Right ventricle myocardium superior (tissue), 1 donor: Measurements from ENCODE around the gene DDX28. TPM values are rescaled to one million over a fixed set of nuclear protein-coding genes. Genes with fewer than 3 reads are reported as not detected.
"Not testable (repeated sequence)": the region's sequence is repeated elsewhere in the genome, so short reads cannot be mapped to it uniquely, and the experiment has no call there.

ENCODE experiments used
- ATAC-seq: fragments of 200-7000 bp; cut with Tn5 transposase; one replicate; pipeline ENCODE4 v1.9.1; 2020; ENCODE audit warnings: mild to moderate bottlenecking; ENCODE audit not compliant: poor library complexity
- DNase-seq: peaks from one replicate; pipeline ENCODE4 v3.0.0-alpha.2; 2020
- intact Hi-C: fragments of 100-400 bp; cut with DNase I; formaldehyde crosslinking; loops from one replicate; pipeline ENCODE4 v1.11.2; 2022
- total RNA-seq: library from RNA; stranded (reverse); fragmentation: NEBNext Ultra II Directional; extraction: Animal tissue kit (Norgen Biotek cat#: 25700); gene quantifications from one replicate; pipeline ENCODE4 v1.2.1, GENCODE V29; 2021
- donor health status: DM: no; HTN: yes; CAD: no; lungs with severe emphysema.

The DDX28 gene
- total RNA-seq, 1 donor from 2014 or later: 7.2 TPM

DNA sequence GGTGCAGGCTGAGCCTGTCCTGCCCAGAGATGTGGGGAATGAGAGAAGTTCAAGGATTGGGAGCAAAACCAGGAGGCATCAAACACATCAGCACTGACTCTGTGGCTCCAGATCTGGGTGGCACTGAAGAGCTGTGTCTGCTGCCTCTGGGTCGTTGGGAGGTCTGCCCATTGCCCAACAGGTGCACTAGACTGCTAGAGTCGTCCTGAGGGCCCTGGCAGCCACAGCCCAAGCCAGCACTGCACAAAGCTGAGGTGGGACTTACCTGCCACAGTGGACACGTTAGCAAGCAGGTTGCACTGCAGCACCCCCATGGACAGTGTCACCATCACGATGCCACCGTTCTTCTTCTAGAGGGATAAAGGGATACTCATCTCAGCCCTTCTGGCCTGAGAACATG, 46.0 kb downstream of the DDX28 start:
- ATAC-seq (no peak), DNase-seq (no peak)
- intact Hi-C loops: no loop called here

DNA sequence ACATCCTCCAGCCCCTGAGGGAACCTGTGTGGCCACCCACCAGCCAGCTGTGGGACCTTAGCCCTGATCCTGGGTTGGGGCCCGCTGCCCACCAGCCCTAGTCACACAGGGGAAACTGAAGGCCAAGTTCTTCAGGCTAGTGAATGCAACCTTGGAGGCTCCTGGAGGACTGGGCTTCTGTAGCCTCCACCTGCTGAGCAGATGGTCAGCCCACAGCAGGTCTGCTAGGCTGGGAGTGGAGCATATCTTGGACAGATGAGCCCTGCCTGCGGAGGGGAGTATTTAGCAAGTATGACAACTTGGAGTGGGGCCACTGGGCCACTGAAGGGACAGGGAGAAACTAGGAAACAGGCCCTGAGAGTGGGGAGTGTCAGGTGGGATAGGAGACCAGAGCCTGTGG, 46.8 kb downstream of the DDX28 start:
- no peak for DNase-seq

DNA sequence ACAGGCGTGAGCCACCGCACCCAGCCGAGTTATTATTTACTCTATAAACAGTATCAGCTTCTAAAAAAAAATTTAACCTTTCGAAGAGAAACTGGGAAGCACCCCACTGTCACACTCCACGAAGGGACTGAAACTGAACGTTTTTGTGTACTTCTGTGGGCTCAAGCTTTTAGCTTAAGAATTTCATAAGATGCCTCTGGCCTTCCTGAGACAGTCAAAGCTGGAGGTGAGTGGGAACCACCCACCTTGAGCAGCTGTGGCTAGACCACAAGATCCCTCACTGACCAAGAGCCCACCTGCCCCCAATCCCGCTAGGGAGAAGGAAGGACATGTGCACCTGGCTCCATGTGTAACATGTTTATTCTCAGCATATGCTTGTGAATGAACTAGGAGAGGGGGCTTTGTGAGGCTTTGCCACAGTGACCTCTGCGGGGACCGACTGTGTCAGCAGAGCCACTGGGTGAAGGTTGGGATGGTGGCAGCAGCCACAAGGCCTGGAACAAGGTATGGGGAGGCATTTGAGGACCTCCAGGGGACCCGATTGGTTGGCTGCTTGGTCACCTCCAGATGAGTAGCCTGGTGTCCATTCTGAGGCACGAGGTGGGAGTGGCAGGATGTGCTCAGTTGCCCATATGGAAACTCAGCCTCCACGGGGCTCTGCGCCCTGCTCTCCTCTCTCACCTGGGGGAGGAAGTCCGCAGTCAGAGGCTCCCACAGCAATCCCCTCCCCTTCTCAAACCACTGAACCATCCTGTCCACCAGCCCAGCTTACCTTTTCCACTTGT, 47.5 kb downstream of the DDX28 start:
- intact Hi-C loops: no loop called here
- ATAC-seq (no peak), DNase-seq (no peak)

More for the DNA sequence above, 46.8 kb downstream of the DDX28 start:
- intact Hi-C loops: no loop called here
- no peak for ATAC-seq

DNA sequence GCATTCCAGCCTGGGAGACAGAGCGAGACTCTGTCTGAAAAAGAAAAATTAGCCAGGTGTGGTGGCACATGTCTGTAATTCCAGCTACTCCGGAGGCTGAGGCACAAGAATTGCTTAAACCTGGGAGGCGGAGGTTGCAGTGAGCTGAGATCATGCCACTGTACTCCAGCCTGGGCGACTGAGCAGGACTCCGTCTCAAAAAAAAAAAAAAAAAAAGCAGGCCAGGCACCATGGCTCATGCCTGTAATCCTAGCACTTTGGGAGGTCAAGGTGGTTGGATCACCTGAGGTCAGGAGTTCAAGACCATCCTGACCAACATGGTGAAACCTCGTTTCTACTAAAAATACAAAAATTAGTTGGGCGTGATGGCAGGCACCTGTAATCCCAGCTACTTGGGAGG, 50.7 kb downstream of the DDX28 start:
- DNase-seq, intact Hi-C loops, ATAC-seq: not testable (repeated sequence)

DNA sequence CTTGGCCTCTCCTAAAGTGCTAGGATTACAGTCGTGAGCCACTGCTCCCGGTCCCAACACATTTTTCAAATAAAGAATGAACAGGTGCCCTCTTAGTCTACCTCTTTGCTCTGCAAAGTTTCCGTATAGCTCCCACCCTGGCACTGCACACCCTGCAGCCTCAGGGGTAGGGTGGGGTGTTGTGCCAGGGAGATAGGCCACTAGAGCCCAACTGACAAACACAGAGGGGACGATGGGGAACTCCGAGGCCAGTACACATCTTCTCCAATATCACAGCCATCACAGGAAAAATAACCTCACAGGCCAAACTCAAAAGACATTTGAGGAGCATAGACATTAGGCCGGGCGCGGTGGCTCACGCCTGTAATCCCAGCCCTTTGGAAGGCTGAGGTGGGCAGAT, 51.9 kb downstream of the DDX28 start:
- ATAC-seq (no peak), DNase-seq (no peak)
- intact Hi-C loops: no loop called here

Other genes with a start within 250 kb of the DDX28 start
- 10.9 TPM for gene RANBP10, start 216.7 kb downstream of the DDX28 start, total RNA-seq
- gene TSNAXIP1, start 216.3 kb downstream of the DDX28 start, total RNA-seq: 0.32 TPM
- 31.1 TPM for gene THAP11, start 180.9 kb downstream of the DDX28 start, total RNA-seq
- gene NUTF2, start 176.3 kb downstream of the DDX28 start, total RNA-seq: 76.7 TPM
- 20.6 TPM for gene CENPT, start 175.5 kb downstream of the DDX28 start, total RNA-seq
- gene EDC4, start 150.2 kb downstream of the DDX28 start, total RNA-seq: 30.6 TPM
- not detected for gene NRN1L, start 138.3 kb downstream of the DDX28 start, total RNA-seq
- gene PSKH1, start 130.0 kb downstream of the DDX28 start, total RNA-seq: 16.6 TPM
- gene CTRL, start 91.4 kb downstream of the DDX28 start, total RNA-seq: 0.78 TPM
- gene PSMB10, start 86.4 kb downstream of the DDX28 start, total RNA-seq: 59.0 TPM
- 21.4 TPM for gene LCAT, start 79.1 kb downstream of the DDX28 start, total RNA-seq
- gene SLC12A4, start 54.6 kb downstream of the DDX28 start, total RNA-seq: 84.3 TPM
- not detected for gene DPEP3, start 42.7 kb downstream of the DDX28 start, total RNA-seq
- 1.1 TPM for gene DPEP2, start 23.7 kb downstream of the DDX28 start, total RNA-seq
- not detected for gene DPEP2NB, start 7.3 kb downstream of the DDX28 start, total RNA-seq
- gene DUS2, start 52 bp upstream of the DDX28 start, total RNA-seq: 5.7 TPM
- 24.4 TPM for gene NFATC3, start 62.1 kb upstream of the DDX28 start, total RNA-seq
- gene ESRP2, start 212.9 kb upstream of the DDX28 start, total RNA-seq: 0.73 TPM
- 38.1 TPM for gene PLA2G15, start 222.1 kb upstream of the DDX28 start, total RNA-seq
- 38.7 TPM for gene SLC7A6, start 241.3 kb upstream of the DDX28 start, total RNA-seq